Lower lobe of right lung (tissue), 2 donors: ENCODE measurements around the gene RUSC2. TPM values are rescaled to one million over a fixed set of nuclear protein-coding genes. Genes with fewer than 3 reads are reported as not detected.

Experiments
- ATAC-seq, 2 donors: fragments of 200-7000 bp; cut with Tn5 transposase; one replicate each; pipeline ENCODE4 v1.9.1; 2020 to 2022; ENCODE audit warnings: mild to moderate bottlenecking in 2 of 2, moderate library complexity in 2 of 2
- DNase-seq: peaks from one replicate; pipeline ENCODE4 v3.0.0-alpha.2; 2020
- H3K27ac ChIP-seq: fragments of 200-600 bp; one replicate; pipeline ENCODE4 v1.8.0; 2022
- H3K27me3 ChIP-seq: fragments of 200-600 bp; one replicate; pipeline ENCODE4 v1.8.0; 2022; ENCODE audit warnings: low read depth
- H3K36me3 ChIP-seq: fragments of 200-600 bp; one replicate; pipeline ENCODE4 v1.8.0; 2022; ENCODE audit warnings: mild to moderate bottlenecking
- H3K4me1 ChIP-seq: fragments of 200-600 bp; one replicate; pipeline ENCODE4 v1.8.0; 2022
- H3K4me3 ChIP-seq: fragments of 200-600 bp; one replicate; pipeline ENCODE4 v1.8.0; 2022; ENCODE audit warnings: mild to moderate bottlenecking
- H3K9me3 ChIP-seq: fragments of 200-600 bp; one replicate; pipeline ENCODE4 v1.8.0; 2022
- CTCF ChIP-seq: fragments of 200-600 bp; IDR thresholded peaks from one replicate; pipeline ENCODE4 v1.8.0; 2022; ENCODE audit warnings: antibody characterized with exemption, mild to moderate bottlenecking
- intact Hi-C: fragments of 100-400 bp; cut with DNase I; formaldehyde crosslinking; loops from one replicate; pipeline ENCODE4 v1.11.0; 2022
- long read RNA-seq: library from polyadenylated mRNA; unstranded; transcript quantifications from one replicate; pipeline ENCODE4 v2.0.0, GENCODE V29; 2021
- total RNA-seq: library from RNA; stranded (reverse); fragmentation: NEBNext Ultra II Directional; extraction: Animal tissue kit (Norgen Biotek cat#: 25700); gene quantifications from one replicate; pipeline ENCODE4 v1.2.1, GENCODE V29; 2021
- donor health status: DM: no; HTN: yes; CAD: no; lungs with severe emphysema.

RUSC2 gene, protein sequence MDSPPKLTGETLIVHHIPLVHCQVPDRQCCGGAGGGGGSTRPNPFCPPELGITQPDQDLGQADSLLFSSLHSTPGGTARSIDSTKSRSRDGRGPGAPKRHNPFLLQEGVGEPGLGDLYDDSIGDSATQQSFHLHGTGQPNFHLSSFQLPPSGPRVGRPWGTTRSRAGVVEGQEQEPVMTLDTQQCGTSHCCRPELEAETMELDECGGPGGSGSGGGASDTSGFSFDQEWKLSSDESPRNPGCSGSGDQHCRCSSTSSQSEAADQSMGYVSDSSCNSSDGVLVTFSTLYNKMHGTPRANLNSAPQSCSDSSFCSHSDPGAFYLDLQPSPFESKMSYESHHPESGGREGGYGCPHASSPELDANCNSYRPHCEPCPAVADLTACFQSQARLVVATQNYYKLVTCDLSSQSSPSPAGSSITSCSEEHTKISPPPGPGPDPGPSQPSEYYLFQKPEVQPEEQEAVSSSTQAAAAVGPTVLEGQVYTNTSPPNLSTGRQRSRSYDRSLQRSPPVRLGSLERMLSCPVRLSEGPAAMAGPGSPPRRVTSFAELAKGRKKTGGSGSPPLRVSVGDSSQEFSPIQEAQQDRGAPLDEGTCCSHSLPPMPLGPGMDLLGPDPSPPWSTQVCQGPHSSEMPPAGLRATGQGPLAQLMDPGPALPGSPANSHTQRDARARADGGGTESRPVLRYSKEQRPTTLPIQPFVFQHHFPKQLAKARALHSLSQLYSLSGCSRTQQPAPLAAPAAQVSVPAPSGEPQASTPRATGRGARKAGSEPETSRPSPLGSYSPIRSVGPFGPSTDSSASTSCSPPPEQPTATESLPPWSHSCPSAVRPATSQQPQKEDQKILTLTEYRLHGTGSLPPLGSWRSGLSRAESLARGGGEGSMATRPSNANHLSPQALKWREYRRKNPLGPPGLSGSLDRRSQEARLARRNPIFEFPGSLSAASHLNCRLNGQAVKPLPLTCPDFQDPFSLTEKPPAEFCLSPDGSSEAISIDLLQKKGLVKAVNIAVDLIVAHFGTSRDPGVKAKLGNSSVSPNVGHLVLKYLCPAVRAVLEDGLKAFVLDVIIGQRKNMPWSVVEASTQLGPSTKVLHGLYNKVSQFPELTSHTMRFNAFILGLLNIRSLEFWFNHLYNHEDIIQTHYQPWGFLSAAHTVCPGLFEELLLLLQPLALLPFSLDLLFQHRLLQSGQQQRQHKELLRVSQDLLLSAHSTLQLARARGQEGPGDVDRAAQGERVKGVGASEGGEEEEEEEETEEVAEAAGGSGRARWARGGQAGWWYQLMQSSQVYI (N-terminal part only)
- 23.6 TPM for total RNA-seq
- long read RNA-seq, partial matches to known transcripts = 15 of 23 reads
- long read RNA-seq, other reads (novel, unspliced or antisense) = 8 of 23 reads

DNA sequence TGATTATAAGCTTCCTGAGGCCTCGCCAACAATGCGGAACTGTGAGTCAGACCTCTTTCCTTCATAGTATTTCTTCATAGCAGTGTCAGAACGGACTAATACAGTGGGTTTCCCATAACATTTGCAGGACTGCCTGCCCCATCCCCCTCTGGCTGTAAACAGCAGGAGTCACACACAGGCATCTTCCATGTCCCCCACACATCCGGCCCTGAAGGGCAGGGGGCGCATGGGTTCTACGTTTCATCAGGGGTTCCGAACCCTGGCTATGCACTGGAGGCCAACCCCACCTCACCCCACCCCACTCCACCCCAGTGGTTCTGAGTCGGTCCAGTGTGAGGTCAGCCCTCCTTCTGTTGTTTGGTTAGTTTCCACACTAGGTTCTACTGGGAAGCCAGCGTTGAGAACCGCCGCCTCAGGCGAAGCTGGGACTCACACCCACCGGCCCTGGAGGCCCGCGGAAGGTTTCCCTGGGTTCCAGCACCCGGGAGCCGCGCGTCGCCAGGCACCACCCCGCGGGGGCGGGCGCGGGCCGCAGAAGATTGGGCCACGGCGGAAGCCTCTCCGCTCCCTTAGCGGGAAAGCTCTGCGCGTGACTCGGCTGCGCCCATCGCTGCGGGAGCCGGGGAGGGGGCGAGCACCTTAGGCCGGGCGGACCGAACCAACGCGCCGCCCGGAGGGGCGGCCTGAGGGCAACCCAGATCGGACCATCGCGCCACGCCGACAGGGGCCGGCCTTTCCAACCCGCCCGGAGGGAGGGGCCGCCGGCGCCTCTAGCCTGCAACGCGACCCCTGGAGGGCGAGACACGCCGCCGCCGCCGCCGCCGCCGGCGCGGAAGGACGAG, at the start of gene RUSC2:
TSS of gene RUSC2 (plus strand) at position 799 of the 842 bp plus-strand sequence. CDS start 56,411 bp downstream, outside the sequence.
- no peaks in the 10 kb centered on the region for H3K36me3 ChIP-seq
- no peaks in the 10 kb centered on the region for H3K27me3 ChIP-seq
- peak; percentile 89 for DNase-seq
- intact Hi-C loops = no loop called here
- H3K4me3 ChIP-seq = peak within 1 kb of the TSS; percentile 87
- peak; percentile 94 to 95 for ATAC-seq
- H3K9me3 ChIP-seq = no peaks in the 10 kb centered on the region
- peak; percentile 61 for TF ChIP-seq CTCF
- H3K27ac ChIP-seq = peak within 1 kb of the TSS; percentile 86
- H3K4me1 ChIP-seq = peaks cover 28% of the 10 kb centered on the region

GRCh38 chr9:35446012-35446411, 43.9 kb upstream of the RUSC2 start:
- Histone ChIP-seq H3K27ac (no peak overlapping the region), H3K4me1 (no peaks in the 10 kb centered on the region), H3K4me3 (no peak overlapping the region), H3K9me3 (no peaks in the 10 kb centered on the region), H3K27me3 (no peaks in the 10 kb centered on the region), H3K36me3 (no peaks in the 10 kb centered on the region)
- intact Hi-C loops = no loop called here
- ATAC-seq = peak in 1 of 2 donors; percentile 49
- no peak for DNase-seq
- no peak for TF ChIP-seq CTCF

- intact Hi-C loops = no loop called here
- ATAC-seq = peak; percentile 38 to 67
- Histone ChIP-seq H3K9me3 (no peaks in the 10 kb centered on the region), H3K4me3 (no peak overlapping the region), H3K27ac (no peak overlapping the region), H3K36me3 (no peaks in the 10 kb centered on the region), H3K4me1 (no peaks in the 10 kb centered on the region), H3K27me3 (no peaks in the 10 kb centered on the region)
- TF ChIP-seq CTCF = no peak
- DNase-seq = no peak
These were observed 41.4 kb upstream of the RUSC2 start for GRCh38 chr9:35448496-35448895.

- H3K36me3 ChIP-seq = no peaks in the 10 kb centered on the region
- ATAC-seq (no peak), DNase-seq (no peak)
- H3K9me3 ChIP-seq = no peaks in the 10 kb centered on the region
- no peaks in the 10 kb centered on the region for H3K27me3 ChIP-seq
- no peak for TF ChIP-seq CTCF
- H3K4me1 ChIP-seq = no peaks in the 10 kb centered on the region
- H3K27ac ChIP-seq = no peak overlapping the region
- H3K4me3 ChIP-seq = no peak overlapping the region
- intact Hi-C loops = no loop called here
These were observed 37.4 kb upstream of the RUSC2 start for GRCh38 chr9:35452481-35452880.
